ENCODE results near the gene PARP3.
"Not testable (repeated sequence)": the region's sequence is repeated elsewhere in the genome, so short reads cannot be mapped to it uniquely, and the experiment has no call there.

Gene PARP3

GRCh38 chr3:51928438-51928837 lies 13.7 kb upstream of the PARP3 start:
- no peak overlapping the region for H3K27ac ChIP-seq (ENCODE audit: insufficient read depth in 1 of 2, low read depth in 1 of 2, low read length in 2 of 2, poor library complexity in 1 of 2, severe bottlenecking in 2 of 2)
- ChIA-PET POLR2A (no interaction called here), CTCF (interaction anchor here (1.4 kb wide), 1 partner anchor 13 kb away, joined by 3 read pairs; the partner anchor contains the start of gene RRP9)
- WGBS (ENCODE audit: insufficient coverage) = 91% methylated on average over 5 of the region's 7 CpGs
- H3K4me3 ChIP-seq (ENCODE audit: control insufficient read depth in 1 of 7, extremely low read depth in 1 of 7, insufficient read depth in 4 of 7, low read depth in 2 of 7, low read length in 6 of 7) = no peak overlapping the region
- H3K4me1 ChIP-seq (ENCODE audit: control extremely low read depth in 1 of 4, control insufficient read depth in 4 of 4, insufficient read depth in 4 of 4, low read length in 3 of 4) = no peaks in the 10 kb centered on the region
- H3K36me3 ChIP-seq (ENCODE audit: control insufficient read depth in 4 of 4, insufficient read depth in 4 of 4, low read length in 3 of 4) = peaks cover 0 to 13% (median 11%) of the 10 kb centered on the region in 4 experiments
- no peaks in the 10 kb centered on the region for H3K9me3 ChIP-seq (ENCODE audit: control extremely low read depth in 1 of 5, control insufficient read depth in 4 of 5, insufficient read depth in 2 of 5, low read depth in 1 of 5, low read length in 4 of 5)
- no peak for DNase-seq
- H3K27me3 ChIP-seq (replicated peaks in 2 of 5; ENCODE audit: control insufficient read depth in 4 of 5, insufficient read depth in 5 of 5, low read length in 4 of 5) = no peaks in the 10 kb centered on the region

- CTCF ChIA-PET; H3K9me3 ChIP-seq (ENCODE audit: control extremely low read depth in 1 of 5, control insufficient read depth in 4 of 5, insufficient read depth in 2 of 5, low read depth in 1 of 5, low read length in 4 of 5); H3K27ac ChIP-seq (ENCODE audit: insufficient read depth in 1 of 2, low read depth in 1 of 2, low read length in 2 of 2, poor library complexity in 1 of 2, severe bottlenecking in 2 of 2); H3K4me1 ChIP-seq (ENCODE audit: control extremely low read depth in 1 of 4, control insufficient read depth in 4 of 4, insufficient read depth in 4 of 4, low read length in 3 of 4); H3K4me3 ChIP-seq (ENCODE audit: control insufficient read depth in 1 of 7, extremely low read depth in 1 of 7, insufficient read depth in 4 of 7, low read depth in 2 of 7, low read length in 6 of 7); POLR2A ChIA-PET; DNase-seq; H3K27me3 ChIP-seq (replicated peaks in 2 of 5; ENCODE audit: control insufficient read depth in 4 of 5, insufficient read depth in 5 of 5, low read length in 4 of 5): not testable (repeated sequence)
- 92% methylated on average over 2 of the region's 3 CpGs for WGBS (ENCODE audit: insufficient coverage)
- peaks cover 0 to 18% (median 13%) of the 10 kb centered on the region in 4 experiments for H3K36me3 ChIP-seq (ENCODE audit: control insufficient read depth in 4 of 4, insufficient read depth in 4 of 4, low read length in 3 of 4)
Observed at GRCh38 chr3:51928981-51929380, 13.2 kb upstream of the PARP3 start.

- 95% methylated on average over 3 of the region's 5 CpGs for WGBS (ENCODE audit: insufficient coverage)
- DNase-seq = peak in 1 of 3 donors; percentile 12
- Histone ChIP-seq H3K27me3 (replicated peaks in 2 of 5; ENCODE audit: control insufficient read depth in 4 of 5, insufficient read depth in 5 of 5, low read length in 4 of 5) (no peaks in the 10 kb centered on the region), H3K4me3 (ENCODE audit: control insufficient read depth in 1 of 7, extremely low read depth in 1 of 7, insufficient read depth in 4 of 7, low read depth in 2 of 7, low read length in 6 of 7) (no peak overlapping the region), H3K4me1 (ENCODE audit: control extremely low read depth in 1 of 4, control insufficient read depth in 4 of 4, insufficient read depth in 4 of 4, low read length in 3 of 4) (no peaks in the 10 kb centered on the region), H3K9me3 (ENCODE audit: control extremely low read depth in 1 of 5, control insufficient read depth in 4 of 5, insufficient read depth in 2 of 5, low read depth in 1 of 5, low read length in 4 of 5) (no peaks in the 10 kb centered on the region), H3K36me3 (ENCODE audit: control insufficient read depth in 4 of 4, insufficient read depth in 4 of 4, low read length in 3 of 4) (peaks cover 0 to 23% (median 17%) of the 10 kb centered on the region in 4 experiments), H3K27ac (ENCODE audit: insufficient read depth in 1 of 2, low read depth in 1 of 2, low read length in 2 of 2, poor library complexity in 1 of 2, severe bottlenecking in 2 of 2) (no peak overlapping the region)
- ChIA-PET CTCF (no interaction called here), POLR2A (no interaction called here)
Observed at GRCh38 chr3:51929420-51930003, 12.7 kb upstream of the PARP3 start.

GRCh38 chr3:51930439-51930838 lies 11.7 kb upstream of the PARP3 start:
- Histone ChIP-seq H3K27me3 (replicated peaks in 2 of 5; ENCODE audit: control insufficient read depth in 4 of 5, insufficient read depth in 5 of 5, low read length in 4 of 5) (no peaks in the 10 kb centered on the region), H3K36me3 (ENCODE audit: control insufficient read depth in 4 of 4, insufficient read depth in 4 of 4, low read length in 3 of 4) (peaks cover 3 to 33% (median 25%) of the 10 kb centered on the region in 4 experiments), H3K4me3 (ENCODE audit: control insufficient read depth in 1 of 7, extremely low read depth in 1 of 7, insufficient read depth in 4 of 7, low read depth in 2 of 7, low read length in 6 of 7) (no peak overlapping the region), H3K9me3 (ENCODE audit: control extremely low read depth in 1 of 5, control insufficient read depth in 4 of 5, insufficient read depth in 2 of 5, low read depth in 1 of 5, low read length in 4 of 5) (no peaks in the 10 kb centered on the region), H3K4me1 (ENCODE audit: control extremely low read depth in 1 of 4, control insufficient read depth in 4 of 4, insufficient read depth in 4 of 4, low read length in 3 of 4) (no peaks in the 10 kb centered on the region), H3K27ac (ENCODE audit: insufficient read depth in 1 of 2, low read depth in 1 of 2, low read length in 2 of 2, poor library complexity in 1 of 2, severe bottlenecking in 2 of 2) (no peak overlapping the region)
- no peak for DNase-seq
- CTCF ChIA-PET = no interaction called here
- 100% methylated on average over 1 of the region's 1 CpG for WGBS (ENCODE audit: insufficient coverage)
- POLR2A ChIA-PET = no interaction called here

GRCh38 chr3:51931756-51932155 lies 10.4 kb upstream of the PARP3 start:
- CTCF ChIA-PET = no interaction called here
- Histone ChIP-seq H3K9me3 (ENCODE audit: control extremely low read depth in 1 of 5, control insufficient read depth in 4 of 5, insufficient read depth in 2 of 5, low read depth in 1 of 5, low read length in 4 of 5) (no peaks in the 10 kb centered on the region), H3K4me1 (ENCODE audit: control extremely low read depth in 1 of 4, control insufficient read depth in 4 of 4, insufficient read depth in 4 of 4, low read length in 3 of 4) (no peaks in the 10 kb centered on the region), H3K27ac (ENCODE audit: insufficient read depth in 1 of 2, low read depth in 1 of 2, low read length in 2 of 2, poor library complexity in 1 of 2, severe bottlenecking in 2 of 2) (no peak overlapping the region), H3K4me3 (ENCODE audit: control insufficient read depth in 1 of 7, extremely low read depth in 1 of 7, insufficient read depth in 4 of 7, low read depth in 2 of 7, low read length in 6 of 7) (no peak overlapping the region), H3K36me3 (ENCODE audit: control insufficient read depth in 4 of 4, insufficient read depth in 4 of 4, low read length in 3 of 4) (peaks cover 7 to 46% (median 36%) of the 10 kb centered on the region in 4 experiments), H3K27me3 (replicated peaks in 2 of 5; ENCODE audit: control insufficient read depth in 4 of 5, insufficient read depth in 5 of 5, low read length in 4 of 5) (no peaks in the 10 kb centered on the region)
- POLR2A ChIA-PET = no interaction called here
- 98% methylated on average over 5 of the region's 6 CpGs for WGBS (ENCODE audit: insufficient coverage)
- DNase-seq = no peak

- H3K36me3 ChIP-seq (ENCODE audit: control insufficient read depth in 4 of 4, insufficient read depth in 4 of 4, low read length in 3 of 4) = peaks cover 7 to 55% (median 46%) of the 10 kb centered on the region in 4 experiments
- no peaks in the 10 kb centered on the region for H3K9me3 ChIP-seq (ENCODE audit: control extremely low read depth in 1 of 5, control insufficient read depth in 4 of 5, insufficient read depth in 2 of 5, low read depth in 1 of 5, low read length in 4 of 5)
- 97% methylated on average over 12 of the region's 15 CpGs for WGBS (ENCODE audit: insufficient coverage)
- no peak overlapping the region for H3K27ac ChIP-seq (ENCODE audit: insufficient read depth in 1 of 2, low read depth in 1 of 2, low read length in 2 of 2, poor library complexity in 1 of 2, severe bottlenecking in 2 of 2)
- H3K4me1 ChIP-seq (ENCODE audit: control extremely low read depth in 1 of 4, control insufficient read depth in 4 of 4, insufficient read depth in 4 of 4, low read length in 3 of 4) = no peaks in the 10 kb centered on the region
- CTCF ChIA-PET = interaction anchor here (1.0 kb wide), 1 partner anchor 12 kb away, joined by 3 read pairs; no protein-coding TSS in a partner anchor
- no peaks in the 10 kb centered on the region for H3K27me3 ChIP-seq (replicated peaks in 2 of 5; ENCODE audit: control insufficient read depth in 4 of 5, insufficient read depth in 5 of 5, low read length in 4 of 5)
- no peak overlapping the region for H3K4me3 ChIP-seq (ENCODE audit: control insufficient read depth in 1 of 7, extremely low read depth in 1 of 7, insufficient read depth in 4 of 7, low read depth in 2 of 7, low read length in 6 of 7)
- no peak for DNase-seq
- POLR2A ChIA-PET = no interaction called here
Observed at GRCh38 chr3:51932471-51933370, 9.4 kb upstream of the PARP3 start.

- H3K27ac ChIP-seq (ENCODE audit: insufficient read depth in 1 of 2, low read depth in 1 of 2, low read length in 2 of 2, poor library complexity in 1 of 2, severe bottlenecking in 2 of 2) = no peak overlapping the region
- H3K27me3 ChIP-seq (replicated peaks in 2 of 5; ENCODE audit: control insufficient read depth in 4 of 5, insufficient read depth in 5 of 5, low read length in 4 of 5) = no peaks in the 10 kb centered on the region
- 96% methylated on average over 11 of the region's 13 CpGs for WGBS (ENCODE audit: insufficient coverage)
- H3K4me3 ChIP-seq (ENCODE audit: control insufficient read depth in 1 of 7, extremely low read depth in 1 of 7, insufficient read depth in 4 of 7, low read depth in 2 of 7, low read length in 6 of 7) = no peak overlapping the region
- H3K9me3 ChIP-seq (ENCODE audit: control extremely low read depth in 1 of 5, control insufficient read depth in 4 of 5, insufficient read depth in 2 of 5, low read depth in 1 of 5, low read length in 4 of 5) = no peaks in the 10 kb centered on the region
- H3K36me3 ChIP-seq (ENCODE audit: control insufficient read depth in 4 of 4, insufficient read depth in 4 of 4, low read length in 3 of 4) = peaks cover 7 to 64% (median 54%) of the 10 kb centered on the region in 4 experiments
- no peak for DNase-seq
- ChIA-PET CTCF (no interaction called here), POLR2A (no interaction called here)
- no peaks in the 10 kb centered on the region for H3K4me1 ChIP-seq (ENCODE audit: control extremely low read depth in 1 of 4, control insufficient read depth in 4 of 4, insufficient read depth in 4 of 4, low read length in 3 of 4)
Observed at GRCh38 chr3:51933471-51934138, 8.6 kb upstream of the PARP3 start.

Measured in common myeloid progenitor, CD34-positive (primary cell).